ENCODE results near the gene LDAH.

LDAH gene

GRCh38 chr2:20666005-20666303 lies 156.9 kb downstream of the LDAH start:
- no peak for DNase-seq

- no peak for DNase-seq
Observed at GRCh38 chr2:20665243-20666004, 157.5 kb downstream of the LDAH start.

GRCh38 chr2:20664431-20665242 lies 158.3 kb downstream of the LDAH start:
- DNase-seq, result no peak

- DNase-seq, result no peak
Observed at GRCh38 chr2:20664071-20664390, 158.9 kb downstream of the LDAH start.

GRCh38 chr2:20663196-20664070 lies 159.5 kb downstream of the LDAH start:
- no peak for DNase-seq

- DNase-seq, result no peak
Observed at GRCh38 chr2:20662308-20662937, 160.5 kb downstream of the LDAH start.

GRCh38 chr2:20661421-20662307 lies 161.2 kb downstream of the LDAH start:
- DNase-seq, result peak; percentile 77

DNA sequence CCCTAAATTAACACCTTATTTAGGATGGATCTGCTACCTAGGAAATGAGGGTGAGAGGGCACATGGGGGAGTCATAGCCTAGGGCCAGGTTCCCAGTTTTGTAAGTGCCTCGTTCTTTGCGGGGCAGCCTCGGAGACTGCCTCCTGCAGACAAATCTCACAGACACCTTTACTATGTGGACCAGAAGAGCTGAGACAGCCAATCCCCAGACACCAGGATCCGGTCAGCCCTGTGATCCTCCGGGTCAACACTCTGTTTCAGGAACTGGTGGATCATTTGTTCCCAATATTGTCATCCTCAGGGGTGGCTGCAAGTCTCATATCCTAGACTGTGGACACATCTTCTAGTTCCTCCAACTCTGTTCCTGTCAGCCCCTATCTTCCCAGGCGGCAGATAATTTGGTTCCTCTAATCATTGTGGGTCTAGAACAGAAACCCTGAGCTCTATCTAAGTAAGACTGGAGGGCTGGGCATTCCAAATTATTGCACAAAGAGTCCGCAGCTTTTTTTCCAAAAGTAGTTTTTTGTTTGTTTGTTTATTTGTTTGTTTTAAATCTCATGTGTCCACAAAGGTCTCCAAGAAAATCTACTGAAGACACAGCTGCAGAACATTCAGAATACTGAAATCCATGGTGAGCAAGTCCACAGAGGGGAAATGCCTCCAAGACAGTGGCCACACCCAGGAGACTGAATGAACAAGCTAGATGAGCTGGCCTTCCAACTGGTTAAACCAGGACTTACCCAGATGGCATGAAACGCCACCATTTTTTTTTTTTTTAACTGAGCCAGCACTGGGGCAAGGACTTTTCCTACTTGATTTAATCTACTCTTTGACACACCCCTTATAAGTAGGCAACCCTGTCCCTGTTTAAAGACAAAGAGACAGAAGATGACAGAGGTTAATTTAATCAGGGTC lies 162.1 kb downstream of the LDAH start:
- no peak for DNase-seq

DNA sequence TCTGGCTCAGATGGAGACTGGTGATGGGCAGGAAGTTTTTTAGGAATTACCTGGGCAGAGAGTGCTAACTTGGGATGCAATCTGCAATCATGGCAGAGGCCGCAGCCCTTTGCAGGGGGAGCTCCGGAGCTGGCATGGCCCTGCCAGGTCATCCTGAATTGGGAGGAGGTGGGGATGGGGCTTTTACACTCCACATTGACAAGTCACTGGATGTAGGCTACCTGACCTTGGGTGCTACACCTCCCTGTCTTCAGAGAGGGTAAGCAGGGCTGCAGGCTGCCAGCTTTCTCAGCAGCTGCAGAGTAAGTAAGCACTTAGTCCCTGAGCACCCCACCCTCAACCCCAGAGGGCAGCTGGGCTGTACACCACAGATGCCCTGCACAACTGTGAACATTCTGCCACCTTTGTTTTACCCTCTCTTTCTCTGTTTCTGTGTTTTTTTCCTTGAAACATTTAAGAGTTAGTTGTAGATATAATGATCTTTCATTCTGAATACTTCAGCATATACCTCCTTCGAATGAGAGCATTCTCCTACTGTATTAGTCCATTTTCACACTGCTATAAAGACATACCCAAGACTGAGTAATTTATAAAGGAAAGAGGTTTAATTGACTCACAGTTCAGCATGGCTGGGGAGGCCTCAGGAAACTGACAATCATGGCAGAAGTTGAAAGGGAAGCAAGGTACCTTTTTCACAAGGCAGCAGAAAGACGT lies 165.2 kb downstream of the LDAH start:
- no peak for DNase-seq

- no peak for DNase-seq
Observed at GRCh38 chr2:20656561-20656960, 166.3 kb downstream of the LDAH start.

GRCh38 chr2:20654535-20654813 lies 168.4 kb downstream of the LDAH start:
- DNase-seq, result no peak

GRCh38 chr2:20653695-20654534 lies 169.0 kb downstream of the LDAH start:
- DNase-seq, result no peak

GRCh38 chr2:20652673-20653575 lies 170.0 kb downstream of the LDAH start:
- DNase-seq, result no peak

DNA sequence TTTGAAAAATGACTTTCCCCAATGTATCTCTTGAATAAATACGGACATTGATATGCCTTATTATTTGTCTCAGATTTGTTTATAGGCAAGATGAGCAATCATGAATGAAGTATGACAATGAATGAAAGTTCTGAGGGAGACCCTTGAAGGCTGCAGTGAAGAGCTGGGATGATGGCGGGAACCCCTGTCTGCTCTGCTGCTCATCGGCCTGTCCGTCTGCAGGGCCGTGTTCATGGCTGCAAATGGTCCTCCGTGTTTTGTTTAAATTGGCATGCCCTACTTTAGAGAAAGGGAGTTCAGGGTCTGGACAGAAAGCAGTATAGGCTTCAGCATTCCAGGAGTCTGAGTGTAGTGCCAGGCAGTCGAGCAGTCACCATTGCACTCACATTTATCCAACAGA lies 170.8 kb downstream of the LDAH start:
- DNase-seq, result no peak

DNA sequence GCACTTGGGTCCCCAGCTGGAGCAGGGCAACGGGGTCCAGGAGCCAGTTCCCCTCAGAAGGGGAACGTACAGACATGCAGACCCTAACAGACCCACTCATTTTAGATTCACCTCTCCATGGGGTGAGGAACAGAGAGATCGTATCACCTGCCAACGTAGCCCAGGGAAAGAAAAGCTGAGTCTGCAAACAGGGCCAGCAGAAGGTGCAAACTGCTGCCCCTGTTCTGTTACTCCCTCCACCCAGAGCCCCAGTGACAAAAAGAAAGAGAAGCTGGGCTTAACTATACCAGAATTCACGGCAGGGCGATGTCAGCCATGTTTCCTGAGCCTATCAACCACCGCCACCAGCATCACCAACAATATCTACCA lies 171.2 kb downstream of the LDAH start:
- no peak for DNase-seq

GRCh38 chr2:20650877-20651730 lies 171.8 kb downstream of the LDAH start, which contains the start of gene HS1BP3:
Gene HS1BP3, minus strand, starts transcription at chr2:20651098. Its CDS starts 35 bp downstream, at chr2:20651063.
- DNase-seq, result peak; percentile 90

DNA sequence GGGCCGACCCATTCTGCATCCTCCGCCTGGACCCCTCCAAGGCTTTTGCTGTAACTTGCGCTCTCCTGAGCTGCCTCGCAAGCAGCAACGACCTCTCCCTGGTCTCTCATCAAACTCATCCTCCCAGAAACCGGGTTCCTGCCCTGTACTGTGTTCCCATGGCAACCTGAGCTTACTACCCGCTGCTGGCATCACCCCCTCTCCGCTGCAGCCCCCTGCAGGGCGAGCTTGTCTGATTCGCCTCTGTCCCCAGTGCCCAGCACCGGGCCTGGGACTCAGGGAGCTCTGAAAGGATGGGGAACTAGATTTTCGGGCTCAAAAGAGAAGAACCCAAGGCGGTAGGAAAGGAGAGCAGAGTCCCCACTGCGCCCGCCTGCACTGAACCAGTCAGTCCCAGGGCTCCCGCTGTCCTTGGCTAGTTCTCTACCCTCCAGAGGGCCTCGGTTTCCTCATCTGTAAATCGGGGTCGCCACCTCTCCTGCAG lies 172.5 kb downstream of the LDAH start:
- DNase-seq, result no peak
